Liver (tissue), 9 donors: ENCODE data around the gene TP73. TPM values are rescaled to one million over a fixed set of nuclear protein-coding genes. Genes with fewer than 3 reads are reported as not detected.

Experiments
- DNase-seq: peaks from one replicate; pipeline ENCODE4 v3.0.0-alpha.2; 2017; ENCODE audit warnings: low spot score
- H3K27ac ChIP-seq, 2 donors: one replicate each; pipeline ENCODE4 v1.7.0; 2013; ENCODE audit warnings: inconsistent platforms in 2 of 2, low read length in 2 of 2, control low read depth in 1 of 2, low read depth in 1 of 2, mild to moderate bottlenecking in 1 of 2
- H3K27me3 ChIP-seq, 4 donors: one replicate each; pipeline versions ENCODE4 v1.6.1 to v1.7.0; 2013; ENCODE audit warnings: low read length in 3 of 4, inconsistent platforms in 1 of 4, mild to moderate bottlenecking in 1 of 4, moderate library complexity in 1 of 4; ENCODE audit not compliant: control insufficient read depth in 4 of 4, insufficient read depth in 4 of 4
- H3K36me3 ChIP-seq, 4 donors: one replicate each; pipeline versions ENCODE4 v1.6.1 to v1.7.0; 2013; ENCODE audit warnings: low read length in 3 of 4, mild to moderate bottlenecking in 3 of 4, low read depth in 1 of 4, moderate library complexity in 1 of 4; ENCODE audit not compliant: control insufficient read depth in 4 of 4, insufficient read depth in 3 of 4
- H3K4me1 ChIP-seq, 4 donors: one replicate each; pipeline versions ENCODE4 v1.6.1 to v1.7.0; 2013; ENCODE audit warnings: low read length in 3 of 4, mild to moderate bottlenecking in 3 of 4, moderate library complexity in 1 of 4; ENCODE audit not compliant: control insufficient read depth in 4 of 4, insufficient read depth in 4 of 4
- H3K4me3 ChIP-seq, 3 donors: one replicate each; pipeline versions ENCODE4 v1.6.1 to v1.7.0; 2013; ENCODE audit warnings: low read length in 3 of 3, control low read depth in 1 of 3, low read depth in 1 of 3, mild to moderate bottlenecking in 1 of 3
- H3K9ac ChIP-seq, 2 donors: one replicate each; pipeline ENCODE4 v1.7.0; 2013; ENCODE audit warnings: low read length in 2 of 2, mild to moderate bottlenecking in 2 of 2, moderate library complexity in 2 of 2, control low read depth in 1 of 2, low read depth in 1 of 2
- H3K9me3 ChIP-seq, 4 donors: one replicate each; pipeline versions ENCODE4 v1.6.1 to v1.7.0; 2013; ENCODE audit warnings: low read length in 3 of 4; ENCODE audit not compliant: control insufficient read depth in 4 of 4
- ATF3 ChIP-seq: IDR thresholded peaks from 2 replicates; pipeline ENCODE4 v1.6.1; 2016; ENCODE audit warnings: antibody characterized with exemption
- EGR1 ChIP-seq, 2 donors: IDR thresholded peaks; 2 replicates each; pipeline ENCODE4 v1.6.1; 2016 to 2018; ENCODE audit warnings: antibody characterized with exemption in 2 of 2, low read depth in 2 of 2
- FOXA1 ChIP-seq: IDR thresholded peaks from 2 replicates; pipeline ENCODE4 v1.6.1; 2016; ENCODE audit warnings: antibody characterized with exemption
- FOXA2 ChIP-seq: IDR thresholded peaks from 2 replicates; pipeline ENCODE4 v1.6.1; 2016; ENCODE audit warnings: antibody characterized with exemption
- HNF4A ChIP-seq, 2 donors: conservative IDR thresholded peaks; 2 replicates each; pipeline ENCODE4 v1.6.1; 2016; ENCODE audit warnings: antibody characterized with exemption in 2 of 2, mild to moderate bottlenecking in 2 of 2
- HNF4G ChIP-seq: IDR thresholded peaks from 2 replicates; pipeline ENCODE4 v1.6.1; 2016; ENCODE audit warnings: antibody characterized with exemption
- JUND ChIP-seq, 2 donors: IDR thresholded peaks; 2 replicates each; pipeline ENCODE4 v1.6.1; 2016; ENCODE audit warnings: antibody characterized with exemption in 2 of 2
- NR2F2 ChIP-seq: IDR thresholded peaks from 2 replicates; pipeline ENCODE4 v1.6.1; 2016; ENCODE audit warnings: antibody characterized with exemption
- RAD21 ChIP-seq, 2 donors: IDR thresholded peaks; 2 replicates each; pipeline ENCODE4 v1.6.1; 2016; ENCODE audit warnings: antibody characterized with exemption in 2 of 2, mild to moderate bottlenecking in 2 of 2
- RXRA ChIP-seq, 2 donors: IDR thresholded peaks; 2 replicates each; pipeline ENCODE4 v1.6.1; 2017 to 2018; ENCODE audit warnings: antibody characterized with exemption in 2 of 2, mild to moderate bottlenecking in 1 of 2
- SP1 ChIP-seq: IDR thresholded peaks from 2 replicates; pipeline ENCODE4 v1.6.1; 2018; ENCODE audit warnings: antibody characterized with exemption, mild to moderate bottlenecking
- ZBTB33 ChIP-seq: IDR thresholded peaks from 2 replicates; pipeline ENCODE4 v1.6.1; 2016; ENCODE audit warnings: antibody characterized with exemption
- WGBS: extraction: QIAGEN DNeasy Blood & Tissue Kit; methylation state at CpG from one replicate; pipeline ENCODE4 v1.1.7; 2013; 5-methylcytosine and 5-hydroxymethylcytosine counted together
- polyA plus RNA-seq, 2 donors: library from polyadenylated mRNA; stranded (reverse) in 1 of 2; unstranded in 1 of 2; fragments of 200-250 nt in 1 of 2; fragments of >200 nt in 1 of 2; fragmentation: Nextera tagmentation in 1 of 2; extraction: Ambion mirVana in 1 of 2; gene quantifications; one replicate each; pipeline versions ENCODE4 v1.2.1 to v1.2.3, GENCODE V29; 2013 to 2015
- total RNA-seq, 2 donors: library from RNA; depleted of rRNA; stranded (reverse); fragments of >200 nt; gene quantifications; one replicate each; pipeline ENCODE4 v1.2.3, GENCODE V29; 2014
- TF ChIP-seq, protein P1 (sequence below): IDR thresholded peaks from 2 replicates; pipeline ENCODE4 v1.6.1; 2016; ENCODE audit warnings: antibody characterized with exemption
- TF ChIP-seq, protein P2 (sequence below): IDR thresholded peaks from 2 replicates; pipeline ENCODE4 v1.6.1; 2016; ENCODE audit warnings: antibody characterized with exemption, mild to moderate bottlenecking
- TF ChIP-seq, protein P3 (sequence below): fragments of 150-350 bp; IDR thresholded peaks from 2 replicates; pipeline ENCODE4 v1.5.1; 2017; ENCODE audit warnings: improper control_type of control experiment, low read depth, low read length; ENCODE audit not compliant: missing input control
- donor health status: healthy.
- donor health status: healthy.
- donor health status: healthy.
- donor health status: healthy.
- donor health status: healthy.

TP73 gene
- total and polyA plus RNA-seq, 4 donors, result 0.08 to 0.29 (median 0.18) TPM

- TF ChIP-seq FOXA2, result no peak
- 89% methylated on average over 9 of the region's 9 CpGs for WGBS
Observed at GRCh38 chr1:3630914-3631313, 21.4 kb upstream of the TP73 start.

GRCh38 chr1:3631320-3632260, 20.7 kb upstream of the TP73 start:
- H3K4me1 ChIP-seq, result no peaks in the 10 kb centered on the region
- H3K27ac ChIP-seq, result no peak overlapping the region
- H3K36me3 ChIP-seq, result peaks cover 22 to 69% (median 36%) of the 10 kb centered on the region in 4 donors
- no peaks in the 10 kb centered on the region for H3K9me3 ChIP-seq
- WGBS, result 93% methylated on average over 36 of the region's 36 CpGs
- TF ChIP-seq, protein P1, sequence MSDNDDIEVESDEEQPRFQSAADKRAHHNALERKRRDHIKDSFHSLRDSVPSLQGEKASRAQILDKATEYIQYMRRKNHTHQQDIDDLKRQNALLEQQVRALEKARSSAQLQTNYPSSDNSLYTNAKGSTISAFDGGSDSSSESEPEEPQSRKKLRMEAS, result no peak
- TF ChIP-seq FOXA2 (no peak), HNF4G (no peak), FOXA1 (no peak), EGR1 (IDR thresholded peaks at IDR 0.05; ENCODE audit: low read depth in 2 of 2) (no peak), RAD21 (IDR thresholded peaks at IDR 0.05) (no peak), ATF3 (no peak), RXRA (IDR thresholded peaks at IDR 0.05) (no peak), ZBTB33 (no peak)
- no peaks in the 10 kb centered on the region for H3K27me3 ChIP-seq
- no peak for DNase-seq
- H3K9ac ChIP-seq, result no peak overlapping the region
- no peak overlapping the region for H3K4me3 ChIP-seq

More at GRCh38 chr1:3630914-3631313, 21.4 kb upstream of the TP73 start:
- Histone ChIP-seq H3K27me3 (no peaks in the 10 kb centered on the region), H3K9ac (no peak overlapping the region), H3K4me1 (peaks cover 0 to 6% (median 3%) of the 10 kb centered on the region in 4 donors), H3K36me3 (peaks cover 21 to 67% (median 32%) of the 10 kb centered on the region in 4 donors), H3K4me3 (no peak overlapping the region), H3K9me3 (no peaks in the 10 kb centered on the region), H3K27ac (no peak overlapping the region)
- no peak for DNase-seq

DNA sequence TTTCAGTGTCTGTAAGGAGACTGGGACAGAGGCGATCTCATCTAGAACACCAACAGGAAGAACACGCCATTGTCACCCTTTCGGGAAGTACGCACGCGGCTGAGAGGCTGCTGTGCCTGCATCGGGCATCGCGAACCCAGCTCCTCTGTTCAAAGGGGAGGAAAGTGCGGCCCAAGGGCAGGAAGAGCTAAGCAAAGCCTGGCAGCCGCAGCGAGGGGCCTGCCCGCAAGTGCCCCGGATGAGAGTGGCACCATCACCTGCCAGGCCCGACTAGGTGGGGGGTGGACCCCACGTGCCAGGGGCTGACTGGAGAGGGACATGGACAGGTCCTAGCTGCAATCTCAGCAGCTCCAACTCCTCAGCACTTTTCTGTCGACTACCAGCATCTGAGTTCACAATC, 20.0 kb upstream of the TP73 start:
- no peak for DNase-seq
- 96% methylated on average over 17 of the region's 17 CpGs for WGBS
- Histone ChIP-seq H3K4me3 (no peak overlapping the region), H3K27ac (no peak overlapping the region), H3K9me3 (no peaks in the 10 kb centered on the region), H3K27me3 (no peaks in the 10 kb centered on the region), H3K36me3 (peaks cover 21 to 75% (median 40%) of the 10 kb centered on the region in 4 donors), H3K9ac (no peak overlapping the region), H3K4me1 (no peaks in the 10 kb centered on the region)
- TF ChIP-seq, protein P1, result no peak
- no peak for TF ChIP-seq ATF3
- no peak for TF ChIP-seq RAD21 (IDR thresholded peaks at IDR 0.05)
- TF ChIP-seq RXRA (IDR thresholded peaks at IDR 0.05), result no peak
- TF ChIP-seq, protein P2, sequence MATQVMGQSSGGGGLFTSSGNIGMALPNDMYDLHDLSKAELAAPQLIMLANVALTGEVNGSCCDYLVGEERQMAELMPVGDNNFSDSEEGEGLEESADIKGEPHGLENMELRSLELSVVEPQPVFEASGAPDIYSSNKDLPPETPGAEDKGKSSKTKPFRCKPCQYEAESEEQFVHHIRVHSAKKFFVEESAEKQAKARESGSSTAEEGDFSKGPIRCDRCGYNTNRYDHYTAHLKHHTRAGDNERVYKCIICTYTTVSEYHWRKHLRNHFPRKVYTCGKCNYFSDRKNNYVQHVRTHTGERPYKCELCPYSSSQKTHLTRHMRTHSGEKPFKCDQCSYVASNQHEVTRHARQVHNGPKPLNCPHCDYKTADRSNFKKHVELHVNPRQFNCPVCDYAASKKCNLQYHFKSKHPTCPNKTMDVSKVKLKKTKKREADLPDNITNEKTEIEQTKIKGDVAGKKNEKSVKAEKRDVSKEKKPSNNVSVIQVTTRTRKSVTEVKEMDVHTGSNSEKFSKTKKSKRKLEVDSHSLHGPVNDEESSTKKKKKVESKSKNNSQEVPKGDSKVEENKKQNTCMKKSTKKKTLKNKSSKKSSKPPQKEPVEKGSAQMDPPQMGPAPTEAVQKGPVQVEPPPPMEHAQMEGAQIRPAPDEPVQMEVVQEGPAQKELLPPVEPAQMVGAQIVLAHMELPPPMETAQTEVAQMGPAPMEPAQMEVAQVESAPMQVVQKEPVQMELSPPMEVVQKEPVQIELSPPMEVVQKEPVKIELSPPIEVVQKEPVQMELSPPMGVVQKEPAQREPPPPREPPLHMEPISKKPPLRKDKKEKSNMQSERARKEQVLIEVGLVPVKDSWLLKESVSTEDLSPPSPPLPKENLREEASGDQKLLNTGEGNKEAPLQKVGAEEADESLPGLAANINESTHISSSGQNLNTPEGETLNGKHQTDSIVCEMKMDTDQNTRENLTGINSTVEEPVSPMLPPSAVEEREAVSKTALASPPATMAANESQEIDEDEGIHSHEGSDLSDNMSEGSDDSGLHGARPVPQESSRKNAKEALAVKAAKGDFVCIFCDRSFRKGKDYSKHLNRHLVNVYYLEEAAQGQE, result no peak
- TF ChIP-seq, protein P3, sequence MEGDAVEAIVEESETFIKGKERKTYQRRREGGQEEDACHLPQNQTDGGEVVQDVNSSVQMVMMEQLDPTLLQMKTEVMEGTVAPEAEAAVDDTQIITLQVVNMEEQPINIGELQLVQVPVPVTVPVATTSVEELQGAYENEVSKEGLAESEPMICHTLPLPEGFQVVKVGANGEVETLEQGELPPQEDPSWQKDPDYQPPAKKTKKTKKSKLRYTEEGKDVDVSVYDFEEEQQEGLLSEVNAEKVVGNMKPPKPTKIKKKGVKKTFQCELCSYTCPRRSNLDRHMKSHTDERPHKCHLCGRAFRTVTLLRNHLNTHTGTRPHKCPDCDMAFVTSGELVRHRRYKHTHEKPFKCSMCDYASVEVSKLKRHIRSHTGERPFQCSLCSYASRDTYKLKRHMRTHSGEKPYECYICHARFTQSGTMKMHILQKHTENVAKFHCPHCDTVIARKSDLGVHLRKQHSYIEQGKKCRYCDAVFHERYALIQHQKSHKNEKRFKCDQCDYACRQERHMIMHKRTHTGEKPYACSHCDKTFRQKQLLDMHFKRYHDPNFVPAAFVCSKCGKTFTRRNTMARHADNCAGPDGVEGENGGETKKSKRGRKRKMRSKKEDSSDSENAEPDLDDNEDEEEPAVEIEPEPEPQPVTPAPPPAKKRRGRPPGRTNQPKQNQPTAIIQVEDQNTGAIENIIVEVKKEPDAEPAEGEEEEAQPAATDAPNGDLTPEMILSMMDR, result no peak
- TF ChIP-seq JUND (IDR thresholded peaks at IDR 0.05), result no peak
- TF ChIP-seq HNF4A (conservative IDR thresholded peaks at IDR 0.05), result no peak
- no peak for TF ChIP-seq HNF4G
- TF ChIP-seq NR2F2, result no peak
- TF ChIP-seq ZBTB33, result no peak
- TF ChIP-seq SP1, result no peak
